IMR-90 (cell line): ENCODE measurements around the gene FAF2. TPM values are rescaled to one million over a fixed set of nuclear protein-coding genes. Genes with fewer than 3 reads are reported as not detected.

ENCODE experiments used
- ATAC-seq: fragments of 200-7000 bp; cut with Tn5 transposase; 2 replicates; pipeline ENCODE4 v1.9.1; 2020; ENCODE audit warnings: low read depth, mild to moderate bottlenecking, moderate library complexity
- BruUV-seq: library from RNA; stranded (reverse); fragments of 400-500 nt; replicated peaks from 2 replicates; lab custom pipeline; 2021; lab: Mats Ljungman, UMichigan
- CTCF ChIA-PET: fragments of 300-600 bp; formaldehyde crosslinking; extraction: SDS; loops from one replicate; lab custom pipeline; 2021; ENCODE audit warnings: antibody characterized with exemption; lab: Yijun Ruan, JAX
- POLR2A ChIA-PET: fragments of 300-600 bp; sonication (Branson Sonifier 250); formaldehyde crosslinking; loops from one replicate; lab custom pipeline; 2022; ENCODE audit warnings: antibody characterized with exemption; ENCODE audit not compliant: unreplicated experiment; lab: Charles Lee
- DNase-seq: peaks from one replicate; pipeline ENCODE4 v3.0.0; 2013
- H2AFZ ChIP-seq: replicated peaks from 2 replicates; pipeline ENCODE3; 2013; ENCODE audit warnings: low read length, mild to moderate bottlenecking; ENCODE audit not compliant: poor library complexity
- H2AK5ac ChIP-seq: 2 replicates; pipeline ENCODE4 v1.6.1; 2013; ENCODE audit warnings: low read depth, low read length, inconsistent platforms
- H2AK9ac ChIP-seq: replicated peaks from 2 replicates; pipeline ENCODE3; 2013; ENCODE audit warnings: mild to moderate bottlenecking, low read depth, low read length, moderate library complexity; ENCODE audit not compliant: poor library complexity
- H2BK120ac ChIP-seq: 2 replicates; pipeline ENCODE4 v1.6.1; 2013; ENCODE audit warnings: low read depth, low read length, inconsistent platforms
- H2BK15ac ChIP-seq: 3 replicates; pipeline ENCODE4 v1.6.1; 2013; ENCODE audit warnings: low read depth, low read length, inconsistent platforms
- H2BK20ac ChIP-seq: 2 replicates; pipeline ENCODE4 v1.6.1; 2013; ENCODE audit warnings: low read depth, mild to moderate bottlenecking, inconsistent platforms, low read length, moderate library complexity
- H2BK5ac ChIP-seq: 2 replicates; pipeline ENCODE4 v1.6.1; 2013; ENCODE audit warnings: mild to moderate bottlenecking, low read depth, low read length, inconsistent platforms; ENCODE audit not compliant: poor library complexity, severe bottlenecking
- H3K14ac ChIP-seq: replicated peaks from 2 replicates; pipeline ENCODE4 v1.6.1; 2013; ENCODE audit warnings: low read depth, low read length, inconsistent platforms
- H3K18ac ChIP-seq: 2 replicates; pipeline ENCODE4 v1.6.1; 2013; ENCODE audit warnings: low read depth, low read length, control low read depth
- H3K23ac ChIP-seq: 2 replicates; pipeline ENCODE4 v1.6.1; 2013; ENCODE audit warnings: low read depth, low read length, inconsistent platforms
- H3K27ac ChIP-seq: 2 replicates; pipeline ENCODE4 v1.5.1; 2013; ENCODE audit warnings: mild to moderate bottlenecking, control low read depth, low read length; ENCODE audit not compliant: insufficient read depth
- H3K27me3 ChIP-seq: 2 replicates; pipeline ENCODE4 v1.6.1; 2013; ENCODE audit warnings: low read length; ENCODE audit not compliant: control insufficient read depth, insufficient read depth
- H3K36me3 ChIP-seq: 2 replicates; pipeline ENCODE4 v1.6.1; 2013; ENCODE audit warnings: low read length, mixed read lengths; ENCODE audit not compliant: control insufficient read depth, insufficient read depth
- H3K4ac ChIP-seq: 2 replicates; pipeline ENCODE4 v1.6.1; 2013; ENCODE audit warnings: low read depth, low read length, inconsistent platforms
- H3K4me1 ChIP-seq: 2 replicates; pipeline ENCODE4 v1.6.1; 2013; ENCODE audit warnings: low read length, mixed read lengths; ENCODE audit not compliant: control insufficient read depth, insufficient read depth
- H3K4me2 ChIP-seq: 2 replicates; pipeline ENCODE4 v1.6.1; 2013; ENCODE audit warnings: low read depth, mild to moderate bottlenecking, control low read depth, low read length, moderate library complexity
- H3K4me3 ChIP-seq: 2 replicates; pipeline ENCODE4 v1.5.1; 2013; ENCODE audit warnings: low read depth, mild to moderate bottlenecking, control low read depth, low read length, moderate library complexity; ENCODE audit not compliant: insufficient read depth
- H3K56ac ChIP-seq: 2 replicates; pipeline ENCODE4 v1.6.1; 2013; ENCODE audit warnings: low read length, inconsistent platforms; ENCODE audit not compliant: insufficient read depth; ENCODE audit errors: extremely low read depth
- H3K79me1 ChIP-seq, 2 experiments: 2 replicates each; pipeline ENCODE4 v1.6.1; 2013; ENCODE audit warnings: low read length in 2 of 2, inconsistent platforms in 1 of 2, low read depth in 1 of 2
- H3K9ac ChIP-seq: 2 replicates; pipeline ENCODE4 v1.6.1; 2013; ENCODE audit warnings: low read depth, low read length, control low read depth
- H3K9me1 ChIP-seq: 2 replicates; pipeline ENCODE4 v1.6.1; 2013; ENCODE audit warnings: low read length, inconsistent platforms; ENCODE audit not compliant: insufficient read depth
- H3K9me3 ChIP-seq: 2 replicates; pipeline ENCODE4 v1.6.1; 2013; ENCODE audit warnings: low read length; ENCODE audit not compliant: control insufficient read depth, insufficient read depth
- H4K20me1 ChIP-seq: 2 replicates; pipeline ENCODE4 v1.6.1; 2013; ENCODE audit warnings: low read length, inconsistent platforms; ENCODE audit not compliant: insufficient read depth
- H4K5ac ChIP-seq: 2 replicates; pipeline ENCODE4 v1.6.1; 2013; ENCODE audit warnings: mild to moderate bottlenecking, low read depth, low read length, control low read depth
- H4K8ac ChIP-seq, 2 experiments: 2 replicates each; pipeline ENCODE4 v1.6.1; 2013; ENCODE audit warnings: low read depth in 2 of 2, low read length in 2 of 2, control low read depth in 1 of 2, inconsistent platforms in 1 of 2
- H4K91ac ChIP-seq: 2 replicates; pipeline ENCODE4 v1.6.1; 2013; ENCODE audit warnings: low read depth, low read length, inconsistent platforms; ENCODE audit not compliant: insufficient read depth
- MAZ ChIP-seq: IDR thresholded peaks from 2 replicates; pipeline ENCODE4 v1.6.1; 2012; ENCODE audit warnings: low read depth, mild to moderate bottlenecking, low read length, improper control_type of control experiment, moderate library complexity, borderline replicate concordance
- MXI1 ChIP-seq: IDR thresholded peaks from 2 replicates; pipeline ENCODE4 v1.6.1; 2012; ENCODE audit warnings: low read depth, mild to moderate bottlenecking, low read length, moderate library complexity, borderline replicate concordance
- WGBS, 2 experiments: methylation state at CpG; one replicate each; pipeline versions ENCODE4 v1.1.5 to v1.1.7; 2013; ENCODE audit warnings: missing lambda C conversion rate in 2 of 2; ENCODE audit not compliant: insufficient read length in 1 of 2; ENCODE audit errors: extremely low coverage in 2 of 2; 5-methylcytosine and 5-hydroxymethylcytosine counted together
- dilution Hi-C: fragments of 300-500 bp; cut with HindIII; formaldehyde crosslinking; loops from one replicate; pipeline ENCODE4 v1.14.3; 2018; ENCODE audit warnings: low sequenced_read_pairs; ENCODE audit not compliant: unreplicated experiment
- in situ Hi-C: fragments of 300-500 bp; cut with MboI; formaldehyde crosslinking; loops from 3 replicates; pipeline ENCODE4 v1.14.3; 2019; ENCODE audit warnings: low sequenced_read_pairs, inconsistent platforms, mixed read lengths
- intact Hi-C: fragments of 100-400 bp; cut with micrococcal nuclease; formaldehyde crosslinking; loops from 2 replicates; pipeline ENCODE4 v1.10.0; 2022
- polyA plus RNA-seq, 3 experiments: library from polyadenylated mRNA; depleted of rRNA; stranded (reverse); fragments of >200 nt; gene quantifications; 2 replicates each; pipeline ENCODE4 v1.2.3, GENCODE V29; 2012; ENCODE audit warnings: low replicate concordance in 1 of 3
- total RNA-seq: library from RNA; depleted of rRNA; stranded (reverse); fragments of >200 nt; gene quantifications from 2 replicates; pipeline ENCODE4 v1.2.3, GENCODE V29; 2012

The FAF2 gene
- total and polyA plus RNA-seq, 2 of the 4 experiments (the other 2 are of a cell fraction) = 32.9 to 47.0 TPM

GRCh38 chr5:176530983-176531901, 83.1 kb downstream of the FAF2 start:
- WGBS, 2 experiments = 72% methylated on average over 9 of the region's 24 CpGs; no CpG with 5 or more reads in 1 of the 2 experiments
- H4K91ac ChIP-seq = no peak overlapping the region

More at GRCh38 chr5:176530983-176531901, 83.1 kb downstream of the FAF2 start:
- POLR2A ChIA-PET = no interaction called here
- Histone ChIP-seq H3K27ac (peak overlapping the region; percentile 31; the same call in 1 of the 2 replicates), H3K23ac (no peak overlapping the region), H4K5ac (no peak overlapping the region), H2AK9ac (peak overlapping the region; percentile 75), H3K4me1 (peaks cover 24% of the 10 kb centered on the region), H2BK20ac (no peak overlapping the region), H2BK5ac (no peak overlapping the region), H3K36me3 (peaks cover 45% of the 10 kb centered on the region), H2AK5ac (no peak overlapping the region), H3K79me1 (peaks cover 23 to 48% of the 10 kb centered on the region in 2 experiments), H3K18ac (no peak overlapping the region), H2BK120ac (no peak overlapping the region), H3K27me3 (no peaks in the 10 kb centered on the region), H2BK15ac (no peak overlapping the region), H3K4me2 (no peak overlapping the region), H3K4me3 (no peak overlapping the region), H3K56ac (no peak overlapping the region), H3K9ac (no peak overlapping the region), H2AFZ (peak overlapping the region; percentile 77), H3K9me3 (no peaks in the 10 kb centered on the region), H3K14ac (no peak overlapping the region), H3K4ac (no peak overlapping the region), H4K8ac (no peak overlapping the region), H4K20me1 (peaks cover 28% of the 10 kb centered on the region), H3K9me1 (peaks cover 15% of the 10 kb centered on the region; the same call in 1 of the 2 replicates)
- BruUV-seq = no TSS peak
- TF ChIP-seq MXI1 (no peak; the same call in 1 of the 2 replicates), MAZ (peak; percentile 89; the same call in 1 of the 2 replicates)
- in situ Hi-C loops = no loop called here
- dilution Hi-C loops = no loop called here
- CTCF ChIA-PET = interaction anchor here (1.2 kb wide), 1 partner anchor 84 kb away, joined by 4 read pairs; no protein-coding TSS in a partner anchor
- ATAC-seq (peak; percentile 78), DNase-seq (peak; percentile 74)
- intact Hi-C loops = no loop called here
